T-cell (primary cell): ENCODE results near the gene TTC39C. TPM values are rescaled to one million over a fixed set of nuclear protein-coding genes. Genes with fewer than 3 reads are reported as not detected.

Experiments
- ATAC-seq, 4 experiments: fragments of 200-7000 bp in 3 of 4; fragments of 150-1000 bp in 1 of 4; cut with Tn5 transposase; replicated peaks in 1 of 4; 1 replicate in 3 of 4; 2 replicates in 1 of 4; pipeline ENCODE4 v1.10.0; 2021; ENCODE audit warnings: moderate library complexity in 3 of 4, mild to moderate bottlenecking in 2 of 4, moderate number of reproducible peaks in 1 of 4
- CTCF ChIA-PET, 2 donors: fragments of 300-600 bp; sonication (Branson Sonifier 250); formaldehyde crosslinking; loops; one replicate each; lab custom pipeline; 2022; ENCODE audit warnings: antibody characterized with exemption in 2 of 2; lab: Charles Lee
- POLR2A ChIA-PET, 2 donors: fragments of 300-600 bp; sonication (Branson Sonifier 250); formaldehyde crosslinking; loops; one replicate each; lab custom pipeline; 2022; ENCODE audit warnings: antibody characterized with exemption in 2 of 2; lab: Charles Lee
- DNase-seq, 35 experiments: peaks; one replicate each; pipeline versions ENCODE4 v3.0.0 to v3.0.0-alpha.2; 2013 to 2023
- H3K27ac ChIP-seq: one replicate; pipeline ENCODE4 v1.5.1; 2013; ENCODE audit warnings: low read length
- H3K27me3 ChIP-seq, 2 experiments: replicated peaks in 1 of 2; 1 replicate in 1 of 2; 2 replicates in 1 of 2; pipeline versions ENCODE4 v1.6.1 to v1.7.0; 2013; ENCODE audit warnings: low read length in 1 of 2, mixed read lengths in 1 of 2; ENCODE audit not compliant: control insufficient read depth in 2 of 2, insufficient read depth in 2 of 2; ENCODE audit errors: extremely low read depth in 1 of 2
- H3K36me3 ChIP-seq, 2 donors: 1 replicate in 1 of 2; 2 replicates in 1 of 2; pipeline versions ENCODE4 v1.6.1 to v1.7.0; 2013; ENCODE audit warnings: low read length in 1 of 2; ENCODE audit not compliant: control insufficient read depth in 2 of 2, insufficient read depth in 1 of 2; ENCODE audit errors: extremely low read depth in 1 of 2
- H3K4me1 ChIP-seq, 2 experiments: 1 replicate in 1 of 2; 2 replicates in 1 of 2; pipeline versions ENCODE4 v1.6.1 to v1.7.0; 2013; ENCODE audit warnings: low read length in 2 of 2, mixed read lengths in 1 of 2; ENCODE audit not compliant: insufficient read depth in 2 of 2, control insufficient read depth in 1 of 2; ENCODE audit errors: extremely low read depth in 1 of 2
- H3K4me3 ChIP-seq, 2 donors: 1 replicate in 1 of 2; 2 replicates in 1 of 2; pipeline versions ENCODE4 v1.5.1 to v1.7.0; 2013; ENCODE audit warnings: mild to moderate bottlenecking in 2 of 2, low read length in 1 of 2, moderate library complexity in 1 of 2; ENCODE audit not compliant: control insufficient read depth in 1 of 2; ENCODE audit errors: extremely low read depth in 1 of 2
- H3K9me3 ChIP-seq: 2 replicates; pipeline ENCODE4 v1.7.0; 2013
- H3K27ac Mint-ChIP-seq, 2 donors: one replicate each; pipeline ENCODE4 v1.8.0; 2020 to 2021; ENCODE audit warnings: mild to moderate bottlenecking in 2 of 2, mixed read lengths in 2 of 2
- H3K27me3 Mint-ChIP-seq, 2 donors: one replicate each; pipeline ENCODE4 v1.8.0; 2021 to 2022; ENCODE audit warnings: mixed read lengths in 2 of 2
- H3K36me3 Mint-ChIP-seq: one replicate; pipeline ENCODE4 v1.8.0; 2021; ENCODE audit warnings: mixed read lengths
- H3K4me1 Mint-ChIP-seq, 3 donors: one replicate each; pipeline ENCODE4 v1.8.0; 2020 to 2022; ENCODE audit warnings: mixed read lengths in 3 of 3, mild to moderate bottlenecking in 1 of 3
- H3K4me3 Mint-ChIP-seq, 3 donors: one replicate each; pipeline ENCODE4 v1.8.0; 2020 to 2022; ENCODE audit warnings: mild to moderate bottlenecking in 3 of 3, mixed read lengths in 3 of 3, moderate library complexity in 3 of 3
- H3K9me3 Mint-ChIP-seq, 3 donors: one replicate each; pipeline ENCODE4 v1.8.0; 2020 to 2022; ENCODE audit warnings: mixed read lengths in 3 of 3
- WGBS: methylation state at CpG from one replicate; pipeline ENCODE4 v1.1.5; 2013; ENCODE audit warnings: missing lambda C conversion rate; ENCODE audit not compliant: insufficient coverage; 5-methylcytosine and 5-hydroxymethylcytosine counted together
- total RNA-seq, 35 experiments: library from RNA in 6 of 35; stranded (reverse) in 6 of 35; fragments of 120-200 nt in 1 of 35; gene quantifications; one replicate each; pipeline versions ENCODE4 v1.2.1 to v1.2.4 and lab custom pipeline; 2013 to 2026

The TTC39C gene
- total RNA-seq, 5 donors from 2014 or later (not counting 1 experiment from before 2014, with no cell fraction given) = 123 to 151 (median 136) TPM

GRCh38 chr18:24083550-24083949 is 69.0 kb downstream of the TTC39C start:
- H3K36me3 Mint-ChIP-seq = peaks cover 61% of the 10 kb centered on the region
- WGBS = no CpG with 5 or more reads among the region's 3 CpGs
- H3K4me1 Mint-ChIP-seq = peaks cover 31 to 51% (median 48%) of the 10 kb centered on the region in 3 donors
- DNase-seq = no peak
- H3K4me3 Mint-ChIP-seq = no peak overlapping the region
- Histone ChIP-seq H3K27ac (no peak overlapping the region), H3K4me3 (no peak overlapping the region), H3K27me3 (no peaks in the 10 kb centered on the region), H3K9me3 (no peaks in the 10 kb centered on the region), H3K4me1 (peaks cover 2 to 3% of the 10 kb centered on the region in 2 experiments), H3K36me3 (peaks cover 7 to 69% of the 10 kb centered on the region in 2 donors)
- CTCF ChIA-PET = no interaction called here
- no peaks in the 10 kb centered on the region for H3K27me3 Mint-ChIP-seq
- POLR2A ChIA-PET = no interaction called here
- no peaks in the 10 kb centered on the region for H3K9me3 Mint-ChIP-seq
- H3K27ac Mint-ChIP-seq = peak overlapping the region; percentile 36 to 57
- ATAC-seq = no peak

DNA sequence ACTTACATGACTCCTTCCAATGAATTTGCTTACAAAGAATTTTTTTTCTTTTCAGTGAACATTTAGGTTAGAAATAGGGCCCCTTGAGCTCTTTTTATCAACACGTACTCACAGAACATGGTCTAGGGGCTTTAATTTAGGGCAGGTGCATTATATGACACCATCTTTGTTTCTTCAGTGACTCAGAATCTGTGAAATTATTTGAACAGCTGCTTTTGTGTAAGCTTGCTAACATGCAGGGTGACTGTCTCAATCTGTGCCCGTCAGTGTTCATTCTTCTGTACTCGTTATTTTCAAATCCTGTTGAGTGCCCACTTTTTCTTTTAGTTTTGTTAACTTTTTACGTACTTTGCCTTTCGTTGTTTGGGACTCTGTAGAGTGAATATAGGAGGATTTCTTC is 71.5 kb downstream of the TTC39C start:
- no CpG with 5 or more reads among the region's 5 CpGs for WGBS
- no peak for ATAC-seq
- POLR2A ChIA-PET = interaction anchor here in 1 of 2 donors (0.6 kb wide), 1 partner anchor 18 kb away, joined by 3 read pairs; no protein-coding TSS in a partner anchor

GRCh38 chr18:24089076-24089475 is 74.5 kb downstream of the TTC39C start:
- peak overlapping the region in 1 of 2 donors; percentile 42 for H3K27ac Mint-ChIP-seq
- ATAC-seq = no peak
- H3K27me3 Mint-ChIP-seq = no peaks in the 10 kb centered on the region
- Histone ChIP-seq H3K4me3 (no peak overlapping the region), H3K27me3 (no peaks in the 10 kb centered on the region), H3K9me3 (no peaks in the 10 kb centered on the region), H3K27ac (no peak overlapping the region), H3K36me3 (peaks cover 0 to 59% of the 10 kb centered on the region in 2 donors), H3K4me1 (peaks cover 0 to 3% of the 10 kb centered on the region in 2 experiments)
- ChIA-PET POLR2A (no interaction called here), CTCF (no interaction called here)
- peaks cover 34 to 44% (median 43%) of the 10 kb centered on the region in 3 donors for H3K4me1 Mint-ChIP-seq
- WGBS = 92% methylated on average over 2 of the region's 4 CpGs
- no peak overlapping the region for H3K4me3 Mint-ChIP-seq
- no peaks in the 10 kb centered on the region for H3K9me3 Mint-ChIP-seq
- no peak for DNase-seq
- peaks cover 63% of the 10 kb centered on the region for H3K36me3 Mint-ChIP-seq

More for the DNA sequence above, 71.5 kb downstream of the TTC39C start:
- Histone ChIP-seq H3K27me3 (no peaks in the 10 kb centered on the region), H3K4me3 (no peak overlapping the region), H3K9me3 (no peaks in the 10 kb centered on the region), H3K36me3 (peaks cover 0 to 69% of the 10 kb centered on the region in 2 donors), H3K27ac (no peak overlapping the region), H3K4me1 (peaks cover 2 to 3% of the 10 kb centered on the region in 2 experiments)
- H3K4me3 Mint-ChIP-seq = no peak overlapping the region
- H3K36me3 Mint-ChIP-seq = peaks cover 59% of the 10 kb centered on the region
- H3K4me1 Mint-ChIP-seq = peaks cover 19 to 47% (median 40%) of the 10 kb centered on the region in 3 donors
- H3K27ac Mint-ChIP-seq = no peak overlapping the region
- H3K9me3 Mint-ChIP-seq = no peaks in the 10 kb centered on the region
- CTCF ChIA-PET = interaction anchor here in 1 of 2 donors (0.6 kb wide), 1 partner anchor 570 kb away, joined by 3 read pairs; no protein-coding TSS in a partner anchor
- no peak for DNase-seq
- H3K27me3 Mint-ChIP-seq = no peaks in the 10 kb centered on the region

DNA sequence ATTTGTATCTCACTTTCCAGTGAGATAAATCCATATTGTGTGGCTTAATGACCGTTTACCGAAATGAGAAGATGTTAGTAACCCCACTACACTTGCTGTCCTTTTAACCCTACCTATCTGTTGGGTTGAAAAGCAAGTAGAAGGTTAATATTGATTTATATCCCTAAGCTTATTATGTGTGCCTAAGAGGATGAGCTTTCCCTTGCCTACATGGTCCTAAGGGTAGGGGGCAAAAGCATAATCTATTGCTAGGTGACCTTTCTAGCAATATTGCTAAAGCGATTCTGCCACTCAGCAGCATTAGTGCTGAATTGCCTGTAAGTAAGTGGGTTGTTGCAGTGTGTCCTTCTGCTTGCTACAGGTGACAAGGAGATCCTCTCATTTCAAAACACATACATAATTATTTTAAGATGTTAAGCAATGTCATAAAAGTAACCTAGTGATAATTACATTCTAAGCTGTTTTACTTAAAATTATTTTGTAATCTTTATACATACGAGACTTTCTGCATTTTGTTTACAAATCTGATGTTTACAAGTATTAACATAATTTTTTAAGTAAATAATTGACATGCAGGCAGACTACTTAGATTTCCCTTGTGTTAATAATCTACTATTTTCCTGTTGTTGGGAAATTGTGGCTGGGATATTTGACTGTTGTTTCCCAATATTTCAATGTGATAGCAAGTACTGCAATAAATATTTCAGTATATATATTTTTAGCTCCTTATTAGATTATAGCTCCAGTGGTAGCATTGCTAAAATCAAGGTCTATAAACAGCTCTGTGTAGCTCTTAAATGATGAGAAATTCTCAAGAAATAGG is 75.2 kb downstream of the TTC39C start:
- Mint-ChIP-seq H3K4me1 (peaks cover 39 to 51% (median 49%) of the 10 kb centered on the region in 3 donors), H3K36me3 (peaks cover 66% of the 10 kb centered on the region), H3K9me3 (no peaks in the 10 kb centered on the region), H3K27ac (peak overlapping the region in 1 of 2 donors; percentile 39), H3K27me3 (no peaks in the 10 kb centered on the region), H3K4me3 (no peak overlapping the region)
- H3K27me3 ChIP-seq = no peaks in the 10 kb centered on the region
- no peak for DNase-seq
- no peak overlapping the region for H3K27ac ChIP-seq
- ChIA-PET CTCF (no interaction called here), POLR2A (no interaction called here)
- no peaks in the 10 kb centered on the region for H3K9me3 ChIP-seq
- WGBS = no CpG with 5 or more reads among the region's 4 CpGs
- no peak for ATAC-seq
- H3K4me1 ChIP-seq = peaks cover 0 to 3% of the 10 kb centered on the region in 2 experiments
- H3K36me3 ChIP-seq = peaks cover 0 to 54% of the 10 kb centered on the region in 2 donors
- no peak overlapping the region for H3K4me3 ChIP-seq

DNA sequence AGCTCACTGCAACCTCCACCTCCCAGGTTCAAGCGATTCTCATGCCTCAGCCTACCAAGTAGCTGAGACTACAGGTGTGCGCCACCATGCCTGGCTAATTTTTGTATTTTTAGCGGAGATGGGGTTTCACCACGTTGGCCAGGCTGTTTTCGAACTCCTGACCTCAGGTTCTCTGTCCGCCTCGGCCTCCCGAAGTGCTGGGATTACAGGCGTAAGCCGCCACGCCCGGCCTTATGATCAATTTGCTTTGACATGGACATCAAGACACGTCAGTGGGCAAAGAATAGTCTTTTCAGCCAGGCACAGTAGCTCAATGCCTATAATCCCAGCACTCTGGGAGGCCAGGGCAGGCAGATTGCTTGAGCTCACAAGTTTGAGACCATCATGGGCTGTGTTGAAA is 76.3 kb downstream of the TTC39C start:
- peaks cover 0 to 48% of the 10 kb centered on the region in 2 donors for H3K36me3 ChIP-seq
- no peak for ATAC-seq
- ChIA-PET CTCF (no interaction called here), POLR2A (no interaction called here)
- no peaks in the 10 kb centered on the region for H3K9me3 ChIP-seq
- no peak overlapping the region for H3K27ac Mint-ChIP-seq
- no peaks in the 10 kb centered on the region for H3K9me3 Mint-ChIP-seq
- no peaks in the 10 kb centered on the region for H3K27me3 ChIP-seq
- no peak overlapping the region for H3K27ac ChIP-seq
- DNase-seq = no peak
- H3K4me3 Mint-ChIP-seq = no peak overlapping the region
- 98% methylated on average over 13 of the region's 13 CpGs for WGBS
- no peaks in the 10 kb centered on the region for H3K27me3 Mint-ChIP-seq
- peaks cover 39 to 57% (median 51%) of the 10 kb centered on the region in 3 donors for H3K4me1 Mint-ChIP-seq
- H3K4me1 ChIP-seq = peaks cover 0 to 3% of the 10 kb centered on the region in 2 experiments
- H3K36me3 Mint-ChIP-seq = peaks cover 66% of the 10 kb centered on the region
- no peak overlapping the region for H3K4me3 ChIP-seq

GRCh38 chr18:24094561-24094960 is 80.0 kb downstream of the TTC39C start:
- peaks cover 0 to 3% (median 0%) of the 10 kb centered on the region in 3 donors for H3K9me3 Mint-ChIP-seq
- no peaks in the 10 kb centered on the region for H3K9me3 ChIP-seq
- H3K4me3 Mint-ChIP-seq = no peak overlapping the region
- H3K36me3 ChIP-seq = peaks cover 6 to 34% of the 10 kb centered on the region in 2 donors
- peaks cover 56% of the 10 kb centered on the region for H3K36me3 Mint-ChIP-seq
- peaks cover 21 to 42% (median 34%) of the 10 kb centered on the region in 3 donors for H3K4me1 Mint-ChIP-seq
- ATAC-seq (no peak), DNase-seq (no peak)
- no peak overlapping the region for H3K4me3 ChIP-seq
- CTCF ChIA-PET = no interaction called here
- H3K27ac Mint-ChIP-seq = peak overlapping the region; percentile 50 to 75
- no peaks in the 10 kb centered on the region for H3K27me3 Mint-ChIP-seq
- H3K27me3 ChIP-seq = no peaks in the 10 kb centered on the region
- H3K27ac ChIP-seq = no peak overlapping the region
- POLR2A ChIA-PET = interaction anchor here in 1 of 2 donors (0.9 kb wide), 1 partner anchor 13 kb away, joined by 4 read pairs; no protein-coding TSS in a partner anchor
- H3K4me1 ChIP-seq = peaks cover 0 to 3% of the 10 kb centered on the region in 2 experiments
